ENCODE measurements around the gene TBC1D21. TPM values are rescaled to one million over a fixed set of nuclear protein-coding genes. Genes with fewer than 3 reads are reported as not detected.

Gene TBC1D21
- total RNA-seq (2021; fragmentation: NEBNext Ultra II Directional; extraction: Animal tissue kit (Norgen Biotek cat#: 25700)) (not detected in 2 replicates), polyA plus RNA-seq (2011; rRNA removed) (not detected in 2 replicates), polyA minus RNA-seq (2011; rRNA and poly(A)+ RNA removed) (not detected in 2 replicates)
- polyA plus RNA-seq (2011; cell fraction: cytosol; rRNA removed) = not detected
- not detected for polyA plus RNA-seq (2011; cell fraction: nucleus; rRNA removed)
- polyA plus RNA-seq (2012, experiment 1 of 2) = not detected in 4 replicates
- not detected for polyA plus RNA-seq (2012, experiment 2 of 2)
- polyA plus RNA-seq (2013, experiment 1 of 2) = not detected
- polyA plus RNA-seq (2013, experiment 2 of 2) = not detected
- not detected for polyA minus RNA-seq (2011; cell fraction: cytosol; rRNA and poly(A)+ RNA removed)
- polyA minus RNA-seq (2011; cell fraction: nucleus; rRNA and poly(A)+ RNA removed) = not detected
- long read RNA-seq, experiment 1 = 0 reads
- long read RNA-seq, experiment 2 = 0 reads

GRCh38 chr15:73873456-73873855, at the start of gene TBC1D21:
TBC1D21 (plus strand) TSS chr15:73873564; CDS start chr15:73873710, 146 bp downstream.
- no peak within 1 kb of the TSS for H2BK120ac ChIP-seq (replicated peaks; ENCODE audit: low read depth, low read length)
- TF ChIP-seq KDM4A (IDR thresholded peaks at IDR 0.05; ENCODE audit: low read depth, low read length, severe bottlenecking) = no peak
- TF ChIP-seq RNF2 (IDR thresholded peaks at IDR 0.05; ENCODE audit: borderline replicate concordance, low read depth, low read length, missing control alignments, poor library complexity, severe bottlenecking) = no peak
- TF ChIP-seq JUND (IDR thresholded peaks at IDR 0.05; ENCODE audit: low read length) = no peak
- TF ChIP-seq ATF2 (IDR thresholded peaks at IDR 0.05; ENCODE audit: low read length) = no peak
- no peak for TF ChIP-seq EZH2 (IDR thresholded peaks at IDR 0.05; ENCODE audit: low read depth, low read length, severe bottlenecking)
- no peak for TF ChIP-seq BRCA1 (IDR thresholded peaks at IDR 0.05; ENCODE audit: low read depth, low read length)
- TF ChIP-seq PHF8 (conservative IDR thresholded peaks at IDR 0.05; ENCODE audit: low read depth, low read length) = no peak
- TF ChIP-seq CTBP2 (IDR thresholded peaks at IDR 0.05; ENCODE audit: borderline replicate concordance, insufficient read depth, insufficient read length, low read length) = no peak
- TF ChIP-seq GABPA (IDR thresholded peaks at IDR 0.05; ENCODE audit: borderline replicate concordance, insufficient read depth, low read length) = no peak

More at GRCh38 chr15:73873456-73873855, at the start of gene TBC1D21:
- Histone ChIP-seq H4K20me1 (replicated peaks in 1 of 2; ENCODE audit: control insufficient read depth in 1 of 2, insufficient read depth in 2 of 2, low read length in 2 of 2) (no peaks in the 10 kb centered on the region), H2BK15ac (ENCODE audit: low read length) (no peak within 1 kb of the TSS), H4K5ac (ENCODE audit: insufficient read length, low read depth, low read length) (no peak within 1 kb of the TSS), H3K4me3 (ENCODE audit: extremely low read depth in 1 of 4, insufficient read depth in 2 of 4, low read depth in 3 of 4, low read length in 4 of 4) (no peak within 1 kb of the TSS), H3K79me2 (ENCODE audit: control insufficient read depth in 1 of 2, insufficient read depth in 2 of 2, low read length in 2 of 2) (no peaks in the 10 kb centered on the region), H4K8ac (ENCODE audit: extremely low read depth, insufficient read depth, low read length) (no peak within 1 kb of the TSS), H2BK12ac (ENCODE audit: low read depth, low read length) (peak within 1 kb of the TSS; percentile 4; the same call in 1 of the 2 replicates), H2AK5ac (ENCODE audit: low read depth, low read length) (no peak within 1 kb of the TSS), H3K79me1 (ENCODE audit: low read depth, low read length) (no peaks in the 10 kb centered on the region), H3K27me3 (replicated peaks in 1 of 4; ENCODE audit: control insufficient read depth in 3 of 4, extremely low read depth in 1 of 4, insufficient read depth in 3 of 4, low read length in 3 of 4) (peaks cover 0 to 3% (median 0%) of the 10 kb centered on the region in 4 experiments; a peak in 1 of 7 replicates), H3K14ac (ENCODE audit: insufficient read length) (no peak within 1 kb of the TSS), H3K18ac (ENCODE audit: extremely low read depth, low read length) (no peak within 1 kb of the TSS), H2AFZ (ENCODE audit: low read length) (no peak within 1 kb of the TSS), H3K9ac (replicated peaks in 1 of 4; ENCODE audit: extremely low read depth in 1 of 4, low read depth in 3 of 4, low read length in 3 of 4) (no peak within 1 kb of the TSS), H3K23me2 (ENCODE audit: low read depth, low read length) (no peaks in the 10 kb centered on the region), H4K91ac (replicated peaks; ENCODE audit: insufficient read length, low read length) (no peak within 1 kb of the TSS), H3K27ac (ENCODE audit: low read depth, low read length) (no peak within 1 kb of the TSS), H3K4ac (replicated peaks; ENCODE audit: insufficient read length, low read depth, low read length) (no peak within 1 kb of the TSS), H3K56ac (replicated peaks; ENCODE audit: insufficient read length, low read depth, low read length) (no peak within 1 kb of the TSS), H2BK5ac (ENCODE audit: low read depth, low read length) (no peak within 1 kb of the TSS), H3K23ac (ENCODE audit: insufficient read length) (no peak within 1 kb of the TSS), H2BK20ac (ENCODE audit: low read length) (no peak within 1 kb of the TSS), H3K9me3 (ENCODE audit: insufficient read depth in 2 of 2, low read depth in 1 of 2, low read length in 1 of 2) (no peaks in the 10 kb centered on the region), H3K36me3 (ENCODE audit: control insufficient read depth in 2 of 4, insufficient read depth in 4 of 4, low read length in 3 of 4) (no peaks in the 10 kb centered on the region), H3K4me2 (ENCODE audit: insufficient read depth in 1 of 2, low read depth in 2 of 2, low read length in 2 of 2) (no peak within 1 kb of the TSS), H3K4me1 (replicated peaks in 1 of 4; ENCODE audit: control insufficient read depth in 3 of 4, insufficient read depth in 4 of 4, low read length in 3 of 4) (no peaks in the 10 kb centered on the region)
- no peak for FAIRE-seq
- CTCF ChIA-PET (ENCODE audit: partially characterized antibody) = interaction anchor here (0.7 to 5.4 kb wide), 55 partner anchors 8 to 238 kb away, joined by 3 to 113 read pairs (median 6); partner anchors contain the start of genes LOXL1 and PML
- WGBS, 2 experiments (ENCODE audit: extremely low coverage in 1 of 2, insufficient coverage in 1 of 2, insufficient read length in 1 of 2, insufficient replicate concordance in 2 of 2, low coverage in 1 of 2, low lambda C conversion rate in 2 of 2, missing lambda C conversion rate in 1 of 2) = 85% methylated on average over 5 of the region's 5 CpGs; no CpG with 5 or more reads in 1 of the 2 experiments
- POLR2A ChIA-PET (ENCODE audit: partially characterized antibody) = no interaction called here
- DNase-seq (ENCODE audit: low read depth in 1 of 2, low spot score in 2 of 2) = no peak

Data from H1 (cell line).